DMS79 (cell line): ENCODE data around the gene COA1.
A peak's percentile ranks its signal among the peaks of the same experiment; 100 is the strongest.
"Not testable (repeated sequence)": the region's sequence is repeated elsewhere in the genome, so short reads cannot be mapped to it uniquely, and the experiment has no call there.

ENCODE experiments used
- DNase-seq: peaks from one replicate; lab custom pipeline; 2025; lab: John Stamatoyannopoulos, UW

The COA1 gene

GRCh38 chr7:43729214-43729923, at the start of gene COA1:
Gene COA1 (minus strand): TSS chr7:43729523. CDS start chr7:43648614, 80,909 bp downstream.
- DNase-seq: peak; percentile 88

DNA sequence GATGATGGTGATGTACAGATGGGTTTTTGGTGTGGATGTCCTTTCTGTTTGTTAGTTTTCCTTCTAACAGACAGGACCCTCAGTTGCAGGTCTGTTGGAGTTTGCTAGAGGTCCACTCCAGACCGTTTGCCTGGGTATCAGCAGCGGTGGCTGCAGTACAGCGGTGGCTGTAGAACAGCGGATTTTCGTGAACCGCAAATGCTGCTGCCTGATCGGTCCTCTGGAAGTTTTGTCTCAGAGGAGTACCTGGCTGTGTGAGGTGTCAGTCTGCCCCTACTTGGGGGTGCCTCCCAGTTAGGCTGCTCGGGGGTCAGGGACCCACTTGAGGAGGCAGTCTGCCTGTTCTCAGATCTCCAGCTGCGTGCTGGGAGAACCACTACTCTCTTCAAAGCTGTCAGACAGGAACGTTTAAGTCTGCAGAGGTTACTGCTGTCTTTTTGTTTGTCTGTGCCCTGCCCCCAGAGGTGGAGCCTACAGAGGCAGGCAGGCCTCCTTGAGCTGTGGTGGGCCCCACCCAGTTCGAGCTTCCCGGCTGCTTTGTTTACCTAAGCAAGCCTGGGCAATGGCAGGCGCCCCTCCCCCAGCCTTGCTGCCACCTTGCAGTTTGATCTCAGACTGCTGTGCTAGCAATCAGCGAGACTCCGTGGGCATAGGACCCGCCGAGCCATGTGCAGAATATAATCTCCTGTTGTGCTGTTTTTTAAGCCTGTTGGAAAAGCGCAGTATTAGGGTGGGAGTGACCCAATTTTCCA, 49.1 kb upstream of the COA1 start:
- not testable (repeated sequence) for DNase-seq

GRCh38 chr7:43775255-43775654, 45.9 kb upstream of the COA1 start:
- DNase-seq: not testable (repeated sequence)

DNA sequence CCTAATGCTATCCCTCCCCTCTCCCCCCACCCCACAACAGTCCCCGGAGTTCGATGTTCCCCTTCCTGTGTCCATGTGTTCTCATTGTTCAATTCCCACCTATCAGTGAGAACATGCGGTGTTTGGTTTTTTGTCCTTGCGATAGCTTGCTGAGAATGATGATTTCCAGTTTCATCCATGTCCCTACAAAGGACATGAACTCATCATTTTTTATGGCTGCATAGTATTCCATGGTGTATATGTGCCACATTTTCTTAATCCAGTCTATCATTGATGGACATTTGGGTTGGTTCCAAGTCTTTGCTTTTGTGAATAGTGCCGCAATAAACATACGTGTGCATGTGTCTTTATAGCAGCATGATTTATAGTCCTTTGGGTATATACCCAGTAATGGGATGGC, 43.9 kb upstream of the COA1 start:
- not testable (repeated sequence) for DNase-seq

DNA sequence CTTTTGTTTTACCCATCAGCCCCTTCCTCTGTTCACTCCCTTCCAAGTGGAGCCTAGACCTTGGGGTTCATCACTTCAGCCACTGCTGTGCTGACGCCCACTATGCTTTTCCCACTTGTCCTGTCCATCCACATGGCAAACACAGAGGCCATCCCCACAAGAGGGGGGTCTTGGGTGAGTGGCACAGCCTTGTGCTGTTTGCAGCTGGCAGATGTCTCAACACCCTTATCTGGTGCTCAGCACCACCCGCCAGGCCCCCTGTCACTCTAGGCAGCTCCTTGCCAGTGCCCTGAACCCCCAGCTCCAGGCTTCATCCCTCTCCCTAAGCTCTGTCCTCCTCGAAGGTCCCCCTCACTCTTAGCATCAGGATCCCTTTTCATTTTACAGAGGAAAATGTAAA, 42.2 kb upstream of the COA1 start:
- no peak for DNase-seq

GRCh38 chr7:43771128-43771527, 41.8 kb upstream of the COA1 start:
- no peak for DNase-seq

DNA sequence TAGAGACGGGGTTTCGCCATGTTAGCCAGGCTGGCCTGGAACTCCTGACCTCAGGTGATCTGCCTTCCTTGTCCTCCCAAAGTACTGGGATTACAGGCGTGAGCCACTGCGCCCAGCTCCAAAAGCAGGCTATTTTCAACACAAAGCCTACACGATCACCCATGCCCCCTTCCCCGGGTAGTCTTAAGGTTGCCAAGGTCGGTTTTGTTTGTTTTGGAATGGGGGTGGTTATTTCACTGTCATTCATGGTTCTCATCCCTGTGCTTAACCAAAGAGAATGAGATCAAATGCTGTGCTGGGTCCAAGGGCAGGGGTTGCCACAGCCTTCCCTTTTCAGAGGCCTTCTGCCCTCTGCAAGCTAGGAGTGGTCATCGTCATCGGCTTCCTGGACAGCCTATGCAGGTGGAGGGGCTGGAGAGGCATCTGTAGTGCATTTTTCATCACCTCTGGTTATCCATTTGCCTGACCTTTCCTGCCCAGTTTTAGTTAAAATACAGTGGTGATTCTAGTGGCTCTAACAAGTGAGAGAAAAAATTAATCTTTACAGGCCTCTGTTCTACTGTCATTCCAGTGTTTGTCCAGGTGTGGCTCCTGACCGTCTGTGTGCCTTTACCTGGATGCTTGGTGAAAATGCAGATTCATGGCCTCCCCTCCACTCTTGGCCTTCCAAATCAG, 40.6 kb upstream of the COA1 start:
- DNase-seq: no peak

GRCh38 chr7:43769281-43769680, 40.0 kb upstream of the COA1 start:
- no peak for DNase-seq

DNA sequence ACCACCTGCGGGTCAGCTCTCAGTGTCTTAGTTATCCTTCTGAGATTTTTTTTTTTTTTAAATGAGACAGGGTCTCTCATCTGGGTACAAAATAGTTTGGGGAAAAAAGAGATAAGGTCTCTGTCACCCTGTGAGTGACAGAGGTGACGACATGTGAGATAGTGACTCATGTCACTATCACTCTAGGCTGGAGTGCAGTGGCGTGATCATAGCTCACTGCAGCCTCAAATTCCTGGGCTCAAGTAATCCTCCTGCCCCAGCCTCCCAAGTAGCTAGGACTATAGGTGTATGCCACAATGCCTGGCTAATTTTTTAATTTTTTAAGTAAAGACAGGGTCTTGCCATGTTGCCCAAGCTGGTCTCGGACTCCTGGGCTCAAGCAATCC, 39.6 kb upstream of the COA1 start:
- no peak for DNase-seq

GRCh38 chr7:43768201-43768886, 39.0 kb upstream of the COA1 start:
- no peak for DNase-seq

- no peak for DNase-seq
These were observed 38.0 kb upstream of the COA1 start for GRCh38 chr7:43767311-43767710.

GRCh38 chr7:43766564-43766963, 37.2 kb upstream of the COA1 start:
- no peak for DNase-seq

DNA sequence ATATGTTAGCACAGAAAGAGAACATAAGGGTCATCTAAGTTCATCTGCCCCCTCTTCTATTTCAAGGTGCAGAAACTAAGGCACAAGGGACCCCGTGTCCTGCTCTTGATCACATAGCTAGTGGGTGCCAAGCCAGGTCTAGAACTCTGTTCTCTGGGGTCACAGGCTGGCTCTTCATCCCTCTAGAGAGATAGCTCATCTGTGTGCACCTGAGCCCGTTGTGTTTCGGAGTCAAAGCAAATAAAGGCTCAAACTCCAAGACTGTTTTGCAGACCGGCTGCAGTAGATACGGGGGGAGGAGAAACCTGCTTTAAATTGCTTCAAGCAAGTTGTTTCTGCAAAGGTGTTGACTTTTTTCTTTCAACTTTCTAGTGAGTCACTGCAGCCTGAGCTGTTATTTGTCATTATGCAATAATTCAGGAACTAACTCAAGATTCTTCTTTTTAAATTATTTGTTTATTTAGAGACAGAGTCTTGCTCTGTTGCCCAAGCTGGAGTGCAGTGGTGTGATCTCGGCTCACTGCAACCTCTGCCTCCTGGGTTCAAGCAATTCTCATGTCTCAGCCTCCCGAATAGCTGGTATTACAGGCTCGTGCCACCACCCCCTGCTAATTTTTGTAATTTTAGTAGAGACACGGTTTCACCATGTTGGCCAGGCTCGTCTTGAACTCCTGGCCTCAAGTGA, 35.6 kb upstream of the COA1 start:
- DNase-seq: no peak

DNA sequence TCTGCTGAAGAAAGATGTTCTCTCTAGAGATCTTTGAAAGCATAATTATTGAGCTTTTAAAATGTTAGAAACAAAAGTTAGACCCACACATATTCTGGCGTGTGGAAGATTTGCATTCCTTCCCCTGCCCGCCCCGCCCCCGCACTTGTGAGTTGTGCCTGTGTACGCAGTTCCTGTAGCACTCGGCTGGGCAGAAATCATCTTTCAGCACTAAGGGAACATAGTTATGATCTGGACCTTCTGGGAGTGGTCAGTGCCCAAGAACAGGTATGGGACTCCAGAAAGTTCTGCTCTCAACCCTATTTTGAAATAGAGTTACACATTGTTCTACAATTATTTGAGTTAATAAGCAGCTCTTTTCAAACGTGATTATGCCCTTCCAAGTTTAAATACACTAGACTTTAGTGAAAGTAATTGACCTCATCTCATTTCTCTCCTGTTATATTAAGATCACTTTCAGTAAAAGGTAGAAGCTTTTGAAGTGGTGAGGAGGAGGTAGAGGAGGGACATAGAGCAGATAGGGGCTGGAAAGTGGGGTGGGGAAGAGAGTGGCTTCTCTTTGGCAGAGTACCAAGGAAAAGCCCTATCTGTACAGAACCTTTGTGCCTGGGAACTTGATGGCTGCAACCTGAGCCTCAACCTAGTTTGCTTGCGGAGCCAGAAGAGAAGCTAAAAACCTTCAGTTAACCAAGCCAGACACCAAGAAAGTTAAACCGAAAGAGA, 34.9 kb upstream of the COA1 start:
- no peak for DNase-seq

DNA sequence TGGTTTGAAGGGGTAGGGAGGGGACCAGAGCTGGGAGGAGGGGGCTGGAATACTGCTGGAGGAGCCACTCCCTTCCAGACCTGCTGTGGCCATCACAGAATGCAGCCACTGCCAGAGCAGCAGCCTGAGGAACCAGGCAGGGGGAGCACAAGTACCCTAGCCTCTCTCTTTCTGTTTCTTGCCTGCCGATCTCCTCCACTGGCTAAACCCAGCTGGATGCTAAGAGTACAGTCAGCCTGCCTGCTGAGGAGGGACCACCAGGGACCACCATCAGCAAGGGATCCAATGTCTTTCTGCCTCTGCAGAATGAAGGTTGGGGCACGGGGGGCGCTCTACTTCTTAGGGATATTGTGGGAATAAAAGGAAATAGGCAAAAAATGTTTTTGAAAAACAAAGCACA, 33.9 kb upstream of the COA1 start:
- no peak for DNase-seq

DNA sequence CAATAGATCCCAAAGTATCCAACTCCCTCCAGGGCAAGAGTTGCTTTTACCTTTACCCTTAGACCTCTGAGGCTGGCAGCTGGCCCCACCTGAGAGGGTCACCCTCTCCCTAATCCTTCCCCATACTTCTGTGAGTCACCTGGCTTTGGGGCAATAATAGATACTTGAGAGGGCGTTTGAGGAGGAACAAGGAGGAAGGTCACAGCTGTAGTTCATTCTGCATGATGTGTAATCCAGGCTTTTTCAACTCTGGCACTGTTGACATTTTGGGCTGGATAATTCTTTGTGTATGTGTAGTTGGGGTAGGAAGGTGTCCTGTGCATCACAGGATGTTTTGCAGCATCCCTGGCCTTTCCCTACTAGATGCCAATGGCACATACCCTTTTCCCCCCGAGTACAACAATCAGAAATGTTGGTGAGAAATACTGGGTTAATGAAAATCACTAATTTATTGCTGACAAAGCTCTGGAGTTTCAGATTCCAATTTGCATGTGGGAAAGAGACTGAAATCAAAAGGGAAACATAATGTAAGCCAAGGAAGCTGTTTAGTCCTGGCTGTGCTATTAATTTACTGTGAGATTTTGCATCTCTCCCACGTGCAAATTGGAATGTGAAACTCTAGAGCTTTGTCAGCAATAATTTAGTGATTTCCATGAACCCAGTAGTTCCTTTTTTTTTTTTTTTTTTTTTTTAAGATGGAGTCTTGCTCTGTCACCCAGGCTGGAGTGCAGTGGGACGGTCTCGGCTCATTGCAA, 32.8 kb upstream of the COA1 start:
- DNase-seq: no peak

- no peak for DNase-seq
These were observed 32.1 kb upstream of the COA1 start for GRCh38 chr7:43761382-43761781.

GRCh38 chr7:43760861-43761260, 31.5 kb upstream of the COA1 start:
- DNase-seq: no peak

DNA sequence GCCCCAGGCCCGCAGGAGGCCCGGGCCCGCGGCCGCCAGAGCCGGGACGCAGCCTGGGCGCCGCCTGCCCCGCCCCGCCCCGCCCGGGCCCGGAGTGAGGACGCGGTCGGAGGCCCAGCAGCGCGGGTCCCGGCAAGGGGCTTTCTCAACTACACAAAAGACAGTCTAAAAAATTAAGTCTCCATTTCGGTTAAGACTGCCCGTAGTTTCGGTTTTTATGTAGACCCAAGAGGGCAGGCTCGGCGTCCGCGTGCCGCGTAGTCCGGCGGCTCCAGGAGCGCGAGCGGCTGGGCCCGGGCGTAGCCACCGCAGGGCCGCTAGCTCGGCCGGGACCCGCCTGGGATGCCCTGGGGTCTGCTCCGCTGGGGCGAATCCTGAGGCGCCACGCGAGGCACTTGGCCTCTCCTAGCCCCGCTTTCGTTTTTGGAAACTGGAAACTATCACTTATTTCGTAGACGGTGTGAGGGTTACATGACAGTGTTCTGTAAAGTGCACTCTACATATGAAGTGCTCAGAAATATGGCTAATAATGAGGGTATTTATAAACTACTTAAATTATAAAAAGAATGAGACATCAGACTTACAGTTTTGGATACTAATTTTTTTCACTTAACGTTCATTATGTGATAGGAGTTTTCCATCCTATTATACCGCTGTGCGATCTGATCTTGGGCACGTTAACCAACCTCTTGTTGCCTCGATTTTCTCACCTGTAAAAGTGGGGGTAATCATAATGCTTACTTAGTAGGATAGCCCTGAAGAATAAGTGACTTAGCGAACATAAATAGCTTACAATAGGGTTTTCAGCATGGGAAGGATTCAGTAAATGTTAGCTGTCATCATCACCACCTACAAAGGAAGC, 29.7 kb upstream of the COA1 start:
- DNase-seq: peak; percentile 8
